Activated T-cell treated with anti-CD3 and anti-CD28 coated beads, Interleukin-2, amount 50 U/mL, for 24 hours (primary cell): Measurements from ENCODE around the gene USPL1.

ENCODE experiments used
- DNase-seq: peaks from one replicate; pipeline ENCODE4 v3.0.0-alpha.2; 2020
- H3K27ac Mint-ChIP-seq: 2 replicates; pipeline ENCODE4 v1.8.0; 2020; ENCODE audit warnings: mild to moderate bottlenecking, mixed read lengths
- H3K27me3 Mint-ChIP-seq: 2 replicates; pipeline ENCODE4 v1.8.0; 2020; ENCODE audit warnings: mixed read lengths
- H3K36me3 Mint-ChIP-seq: 2 replicates; pipeline ENCODE4 v1.8.0; 2020; ENCODE audit warnings: low read depth, mixed read lengths
- H3K4me1 Mint-ChIP-seq: 2 replicates; pipeline ENCODE4 v1.8.0; 2020; ENCODE audit warnings: low read depth, mixed read lengths
- H3K4me3 Mint-ChIP-seq: 2 replicates; pipeline ENCODE4 v1.8.0; 2020; ENCODE audit warnings: mild to moderate bottlenecking, moderate library complexity, mixed read lengths
- H3K9me3 Mint-ChIP-seq: 2 replicates; pipeline ENCODE4 v1.8.0; 2020; ENCODE audit warnings: mixed read lengths

The USPL1 gene

DNA sequence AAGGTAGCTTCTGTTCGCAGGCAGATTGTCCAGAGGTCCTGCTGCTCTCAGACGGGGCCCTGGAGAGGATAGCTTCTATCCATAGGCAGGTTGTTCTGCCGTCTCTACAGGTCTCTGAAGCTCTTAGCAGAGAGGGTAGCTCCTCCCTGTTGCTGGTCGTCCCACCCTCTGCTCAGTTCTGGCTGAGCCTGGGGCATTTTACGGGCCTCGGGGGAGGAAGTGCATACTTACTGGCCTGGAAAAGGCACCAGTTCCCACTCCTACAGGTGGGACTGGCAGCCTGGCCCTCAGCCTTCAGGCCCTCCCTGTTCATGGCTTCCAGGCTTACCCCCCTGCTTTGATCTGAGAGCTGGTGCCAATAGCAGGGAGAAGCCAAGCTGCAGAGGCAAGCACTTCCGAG is 42.3 kb downstream of the USPL1 start:
- no peak overlapping the region for H3K4me3 Mint-ChIP-seq
- peaks cover 10% of the 10 kb centered on the region for H3K4me1 Mint-ChIP-seq
- H3K27me3 Mint-ChIP-seq, result no peaks in the 10 kb centered on the region
- H3K27ac Mint-ChIP-seq, result no peak overlapping the region
- no peaks in the 10 kb centered on the region for H3K9me3 Mint-ChIP-seq
- DNase-seq, result no peak
- peaks cover 47% of the 10 kb centered on the region for H3K36me3 Mint-ChIP-seq

DNA sequence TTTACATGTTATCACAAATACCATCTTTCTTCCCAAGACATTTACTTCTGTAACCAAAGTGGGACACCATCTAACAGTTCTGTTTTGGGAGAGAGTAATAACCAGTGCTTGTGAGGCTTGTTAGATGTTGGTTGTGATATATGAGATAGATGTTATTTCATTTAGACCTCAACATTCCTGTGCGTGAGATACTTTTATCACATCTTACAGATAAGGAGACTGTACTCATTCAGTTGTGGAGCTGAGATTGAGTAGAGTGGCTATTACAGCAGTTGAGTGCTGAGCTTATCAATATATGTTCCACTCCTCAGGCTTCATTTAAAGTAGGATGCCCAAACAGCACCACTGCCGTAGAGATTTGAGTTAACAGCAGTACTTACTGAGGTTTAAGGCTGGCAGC is 43.1 kb downstream of the USPL1 start:
- H3K27ac Mint-ChIP-seq, result no peak overlapping the region
- H3K9me3 Mint-ChIP-seq, result no peaks in the 10 kb centered on the region
- DNase-seq, result no peak
- no peaks in the 10 kb centered on the region for H3K27me3 Mint-ChIP-seq
- H3K4me3 Mint-ChIP-seq, result no peak overlapping the region
- H3K36me3 Mint-ChIP-seq, result peaks cover 39% of the 10 kb centered on the region
- H3K4me1 Mint-ChIP-seq, result peaks cover 7% of the 10 kb centered on the region

GRCh38 chr13:30664689-30665275 is 47.1 kb downstream of the USPL1 start:
- H3K4me1 Mint-ChIP-seq, result peaks cover 4% of the 10 kb centered on the region
- no peak overlapping the region for H3K27ac Mint-ChIP-seq
- no peaks in the 10 kb centered on the region for H3K9me3 Mint-ChIP-seq
- peaks cover under 1% of the 10 kb centered on the region for H3K36me3 Mint-ChIP-seq
- H3K27me3 Mint-ChIP-seq, result no peaks in the 10 kb centered on the region
- H3K4me3 Mint-ChIP-seq, result no peak overlapping the region
- no peak for DNase-seq

DNA sequence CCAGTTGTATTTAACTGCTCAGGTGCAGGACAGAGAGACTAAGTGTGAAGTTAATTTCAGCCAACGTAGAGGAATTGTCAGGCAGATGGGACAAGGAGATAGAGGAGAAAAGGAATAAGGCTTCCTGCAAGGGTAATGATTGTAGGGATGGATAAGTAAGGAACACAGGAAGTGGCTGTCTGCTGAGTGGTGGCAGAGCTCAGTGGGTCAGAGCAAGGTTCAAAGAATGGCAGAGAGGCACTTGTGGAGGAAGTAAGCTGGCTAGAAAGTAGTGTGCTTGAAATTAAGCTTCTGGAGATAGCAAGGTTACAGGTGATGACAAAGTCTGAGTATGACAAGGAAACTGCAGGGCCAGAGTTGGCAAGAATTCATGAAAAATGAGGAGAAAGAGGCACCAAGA is 47.9 kb downstream of the USPL1 start:
- Mint-ChIP-seq H3K27ac (no peak overlapping the region), H3K27me3 (no peaks in the 10 kb centered on the region), H3K4me3 (no peak overlapping the region), H3K36me3 (no peaks in the 10 kb centered on the region), H3K9me3 (no peaks in the 10 kb centered on the region), H3K4me1 (peaks cover 4% of the 10 kb centered on the region)
- no peak for DNase-seq

DNA sequence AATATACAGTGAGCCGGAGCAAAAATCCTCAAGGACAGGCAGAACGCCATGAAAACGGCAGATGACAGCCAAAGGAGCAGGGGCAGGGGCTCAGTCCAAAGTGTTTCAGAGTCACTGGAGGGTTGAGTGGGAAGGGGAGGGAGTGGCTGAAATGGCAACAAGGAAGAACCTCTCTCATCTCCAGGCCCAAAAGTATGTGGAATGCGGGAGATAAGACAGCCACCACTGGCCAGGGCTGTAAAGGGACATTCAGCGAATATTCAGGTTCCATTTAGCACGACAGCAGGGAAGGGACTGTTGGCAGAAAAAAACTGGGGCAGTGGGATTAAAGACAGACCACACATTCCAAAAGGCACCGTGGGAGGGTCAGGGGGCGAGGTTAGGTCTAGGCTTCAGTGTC is 48.4 kb downstream of the USPL1 start:
- Mint-ChIP-seq H3K27me3 (no peaks in the 10 kb centered on the region), H3K27ac (no peak overlapping the region), H3K36me3 (no peaks in the 10 kb centered on the region), H3K9me3 (no peaks in the 10 kb centered on the region), H3K4me3 (no peak overlapping the region), H3K4me1 (peaks cover 4% of the 10 kb centered on the region)
- DNase-seq, result no peak

GRCh38 chr13:30667014-30667413 is 49.3 kb downstream of the USPL1 start:
- Mint-ChIP-seq H3K4me3 (no peak overlapping the region), H3K36me3 (no peaks in the 10 kb centered on the region), H3K27ac (no peak overlapping the region), H3K9me3 (no peaks in the 10 kb centered on the region), H3K4me1 (peaks cover 3% of the 10 kb centered on the region), H3K27me3 (no peaks in the 10 kb centered on the region)
- no peak for DNase-seq

DNA sequence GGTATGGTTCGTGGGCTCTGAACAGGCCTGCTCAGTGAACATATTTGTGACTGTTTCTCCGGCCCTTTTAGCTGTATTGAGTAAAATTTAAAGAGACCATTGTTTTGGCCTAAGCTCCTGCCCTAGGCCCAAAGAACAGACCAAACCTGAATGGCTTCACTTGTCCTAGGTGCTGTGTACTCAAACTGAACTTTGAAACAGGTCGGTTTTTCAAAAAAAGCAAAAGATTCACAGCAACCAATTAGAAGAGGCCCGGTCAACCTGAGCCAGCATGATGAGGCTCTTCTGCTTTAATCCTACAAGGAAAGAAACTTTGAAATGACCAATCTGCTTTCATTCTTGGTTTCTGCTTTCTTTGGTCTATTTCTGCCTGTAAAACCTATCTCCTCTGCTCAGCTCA is 50.6 kb downstream of the USPL1 start:
- no peaks in the 10 kb centered on the region for H3K36me3 Mint-ChIP-seq
- no peak for DNase-seq
- H3K4me1 Mint-ChIP-seq, result no peaks in the 10 kb centered on the region
- H3K27me3 Mint-ChIP-seq, result no peaks in the 10 kb centered on the region
- H3K4me3 Mint-ChIP-seq, result no peak overlapping the region
- no peak overlapping the region for H3K27ac Mint-ChIP-seq
- no peaks in the 10 kb centered on the region for H3K9me3 Mint-ChIP-seq

DNA sequence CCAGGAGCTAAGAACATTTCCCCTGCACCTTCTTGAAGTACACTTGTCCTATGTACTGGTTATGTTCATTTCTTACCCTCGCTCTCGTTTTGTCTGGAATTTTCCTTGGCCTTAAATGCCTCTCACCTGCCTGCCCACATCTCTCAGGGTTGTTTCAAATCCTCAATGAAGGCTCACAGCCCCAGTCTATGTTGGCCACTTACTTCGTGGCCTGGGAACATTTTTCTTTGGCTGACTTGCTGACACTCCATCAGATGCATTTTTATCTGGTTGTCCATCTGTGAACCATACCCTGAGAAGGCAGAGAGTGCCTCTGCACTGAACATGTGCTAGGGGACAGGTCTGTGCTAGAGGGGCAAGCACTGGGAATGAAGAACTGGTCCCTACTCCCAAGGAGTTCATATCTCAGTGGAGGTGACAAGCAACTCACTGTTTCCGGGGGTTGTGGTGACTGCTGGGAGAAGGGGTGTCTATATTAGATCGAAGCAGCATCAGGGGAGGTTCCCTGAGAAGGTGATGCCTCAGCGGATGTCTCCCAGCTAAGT is 53.6 kb downstream of the USPL1 start:
- Mint-ChIP-seq H3K27ac (no peak overlapping the region), H3K9me3 (peaks cover 7% of the 10 kb centered on the region), H3K27me3 (peaks cover 6% of the 10 kb centered on the region), H3K4me3 (no peak overlapping the region), H3K36me3 (peaks cover 2% of the 10 kb centered on the region), H3K4me1 (peaks cover 14% of the 10 kb centered on the region)
- DNase-seq, result no peak

DNA sequence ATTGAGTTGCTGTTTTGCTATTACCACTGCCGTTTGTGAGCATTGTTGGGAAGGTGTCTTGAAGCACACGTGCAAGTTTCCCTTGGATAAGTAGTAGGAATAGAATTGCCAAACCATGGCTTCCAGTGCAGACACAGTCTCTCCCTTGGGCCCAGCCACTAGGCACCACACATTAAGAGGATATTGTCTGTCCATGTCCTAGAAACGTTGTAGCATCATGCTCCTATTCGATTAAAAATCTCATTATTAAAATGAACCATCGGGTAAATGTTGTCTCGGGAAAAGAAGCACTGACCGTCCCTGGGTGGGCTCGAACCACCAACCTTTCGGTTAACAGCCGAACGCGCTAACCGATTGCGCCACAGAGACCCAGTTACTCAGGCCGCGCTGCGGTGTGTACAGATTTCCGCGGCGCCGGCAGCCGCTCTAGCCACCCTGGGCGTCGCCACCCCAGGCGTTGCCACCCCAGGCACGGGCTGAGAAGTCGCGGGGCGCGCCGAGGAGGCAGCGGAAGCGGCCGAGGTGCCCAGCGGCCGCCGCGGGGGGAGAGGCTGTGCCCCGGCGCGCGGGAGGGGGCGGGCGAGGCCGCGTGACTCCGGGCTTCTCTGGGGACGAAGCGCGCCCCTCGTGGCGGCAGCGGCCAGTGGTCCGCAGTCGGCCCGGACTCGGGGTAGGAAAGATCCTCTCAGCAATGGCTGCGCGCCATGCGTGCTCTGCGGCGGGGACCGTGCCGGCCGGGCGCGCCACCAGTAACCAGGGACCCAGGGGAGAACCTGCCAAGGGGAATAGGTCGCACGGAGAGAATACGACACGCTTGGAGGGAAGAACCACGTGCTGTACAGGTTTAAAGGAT is 56.2 kb downstream of the USPL1 start:
- Mint-ChIP-seq H3K27ac (peak overlapping the region; percentile 92), H3K9me3 (peaks cover 7% of the 10 kb centered on the region), H3K27me3 (peaks cover 6% of the 10 kb centered on the region), H3K36me3 (peaks cover 2% of the 10 kb centered on the region), H3K4me3 (peak overlapping the region; percentile 79), H3K4me1 (peaks cover 14% of the 10 kb centered on the region)
- DNase-seq, result peak; percentile 98

GRCh38 chr13:30675717-30676116 is 58.0 kb downstream of the USPL1 start:
- Mint-ChIP-seq H3K27ac (no peak overlapping the region), H3K4me1 (peaks cover 21% of the 10 kb centered on the region), H3K4me3 (no peak overlapping the region), H3K27me3 (peaks cover 6% of the 10 kb centered on the region), H3K36me3 (peaks cover 2% of the 10 kb centered on the region), H3K9me3 (peaks cover 7% of the 10 kb centered on the region)
- DNase-seq, result no peak

DNA sequence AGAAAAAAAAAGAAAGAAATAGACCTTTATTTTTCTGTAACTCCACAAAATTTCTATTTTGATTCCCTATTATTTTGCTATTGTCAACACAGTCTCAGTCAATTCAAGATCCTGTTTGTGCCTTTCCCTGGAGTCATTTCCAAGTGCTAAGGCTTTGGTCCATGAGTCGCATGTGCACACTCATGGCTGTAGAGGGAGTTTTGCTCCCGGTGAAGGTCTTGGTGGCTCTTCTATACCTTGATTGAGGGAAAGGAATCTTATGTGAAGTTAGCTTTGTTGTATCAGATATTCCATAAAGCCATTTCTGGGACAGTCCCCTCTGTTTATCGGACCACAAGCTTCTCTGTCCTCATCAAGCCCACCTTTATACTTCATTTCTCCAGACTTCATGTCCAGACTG is 59.0 kb downstream of the USPL1 start:
- peaks cover 21% of the 10 kb centered on the region for H3K4me1 Mint-ChIP-seq
- H3K9me3 Mint-ChIP-seq, result peaks cover 7% of the 10 kb centered on the region
- peaks cover 6% of the 10 kb centered on the region for H3K27me3 Mint-ChIP-seq
- H3K4me3 Mint-ChIP-seq, result no peak overlapping the region
- H3K27ac Mint-ChIP-seq, result no peak overlapping the region
- H3K36me3 Mint-ChIP-seq, result peaks cover 2% of the 10 kb centered on the region
- DNase-seq, result no peak

GRCh38 chr13:30679483-30680330 is 62.0 kb downstream of the USPL1 start:
- peak; percentile 47 for DNase-seq
- no peak overlapping the region for H3K4me3 Mint-ChIP-seq
- peaks cover 3% of the 10 kb centered on the region for H3K9me3 Mint-ChIP-seq

GRCh38 chr13:30681843-30682242 is 64.1 kb downstream of the USPL1 start:
- no peaks in the 10 kb centered on the region for H3K27me3 Mint-ChIP-seq
- no peak overlapping the region for H3K27ac Mint-ChIP-seq
- H3K4me1 Mint-ChIP-seq, result peaks cover 7% of the 10 kb centered on the region
- H3K36me3 Mint-ChIP-seq, result no peaks in the 10 kb centered on the region
- no peak overlapping the region for H3K4me3 Mint-ChIP-seq
- no peaks in the 10 kb centered on the region for H3K9me3 Mint-ChIP-seq
- no peak for DNase-seq

More at GRCh38 chr13:30679483-30680330, 62.0 kb downstream of the USPL1 start:
- H3K36me3 Mint-ChIP-seq, result no peaks in the 10 kb centered on the region
- H3K27ac Mint-ChIP-seq, result no peak overlapping the region
- peaks cover 12% of the 10 kb centered on the region for H3K4me1 Mint-ChIP-seq
- peaks cover 6% of the 10 kb centered on the region for H3K27me3 Mint-ChIP-seq

- Mint-ChIP-seq H3K36me3 (no peaks in the 10 kb centered on the region), H3K4me3 (no peak overlapping the region), H3K4me1 (peaks cover 5% of the 10 kb centered on the region), H3K27ac (no peak overlapping the region), H3K27me3 (peaks cover 4% of the 10 kb centered on the region), H3K9me3 (peaks cover 4% of the 10 kb centered on the region)
- no peak for DNase-seq
Measured at GRCh38 chr13:30685320-30685859, 67.7 kb downstream of the USPL1 start.
